Measurements from ENCODE around the gene CD247.
"Not testable (repeated sequence)": the region's sequence is repeated elsewhere in the genome, so short reads cannot be mapped to it uniquely, and the experiment has no call there.

CD247 gene

DNA sequence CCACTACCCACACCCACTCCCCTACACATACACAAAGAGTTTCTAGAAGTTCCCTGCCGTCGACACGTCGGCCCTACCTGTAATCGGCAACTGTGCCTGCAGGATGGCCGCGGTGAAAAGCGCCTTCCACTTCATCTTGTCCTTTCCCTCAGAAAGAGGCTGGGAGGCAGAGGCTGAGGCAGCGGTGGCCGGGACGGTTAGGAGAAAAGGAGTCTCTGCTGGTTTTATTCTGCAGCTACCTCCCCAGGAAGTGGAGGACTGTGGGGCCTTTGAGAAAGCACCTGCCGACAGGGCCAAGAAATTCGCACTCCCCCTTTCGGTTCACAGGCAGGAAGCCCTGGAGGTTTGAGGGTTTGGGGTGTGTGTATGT, at the start of gene CD247:
Gene CD247, minus strand, starts transcription at position 199 of the 370 bp plus-strand sequence. Its CDS starts 64 bp downstream, at position 135.
- DNase-seq (ENCODE audit: low spot score): no peak

- DNase-seq (ENCODE audit: low spot score): no peak
These were observed 49.3 kb upstream of the CD247 start for GRCh38 chr1:167567663-167568062.

DNA sequence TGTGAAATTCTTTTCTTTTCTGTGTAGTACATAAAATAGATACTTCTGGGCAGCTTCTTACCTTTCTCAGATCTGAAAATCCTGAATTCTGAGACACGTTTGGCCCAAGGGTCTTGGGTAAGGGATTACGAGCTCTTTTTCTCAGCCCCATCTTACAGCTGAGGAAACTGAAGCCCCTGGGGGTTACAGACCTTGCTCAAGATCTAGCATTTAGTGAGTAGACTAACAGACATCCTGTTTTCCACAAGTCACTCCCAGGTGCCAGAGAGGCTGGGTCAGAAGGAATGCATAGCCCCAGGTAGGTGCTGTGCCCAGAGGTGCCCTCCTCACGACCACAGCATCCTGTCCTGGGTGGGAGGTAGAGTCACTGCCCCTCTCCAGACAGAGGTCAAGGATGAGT, 48.4 kb upstream of the CD247 start:
- DNase-seq (ENCODE audit: low spot score): no peak

DNA sequence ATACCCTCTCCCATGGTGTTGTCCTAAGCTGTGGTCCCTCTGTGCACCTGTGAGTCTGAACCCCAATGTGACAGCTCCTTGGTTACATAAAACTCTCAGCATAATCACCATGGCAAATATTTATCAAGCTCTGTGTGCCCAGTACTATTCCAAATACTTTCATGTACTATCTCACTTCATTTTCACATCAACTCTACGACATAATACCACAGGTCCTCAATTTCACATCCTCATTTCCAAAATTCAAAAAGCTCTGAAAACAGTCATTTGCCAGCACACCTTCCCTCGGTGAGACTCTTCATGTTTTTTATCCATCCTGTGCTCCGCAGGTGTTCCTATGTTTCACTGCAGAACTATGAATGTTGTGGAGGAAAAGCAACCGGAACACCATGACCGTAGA, 47.6 kb upstream of the CD247 start:
- DNase-seq (ENCODE audit: low spot score): no peak

DNA sequence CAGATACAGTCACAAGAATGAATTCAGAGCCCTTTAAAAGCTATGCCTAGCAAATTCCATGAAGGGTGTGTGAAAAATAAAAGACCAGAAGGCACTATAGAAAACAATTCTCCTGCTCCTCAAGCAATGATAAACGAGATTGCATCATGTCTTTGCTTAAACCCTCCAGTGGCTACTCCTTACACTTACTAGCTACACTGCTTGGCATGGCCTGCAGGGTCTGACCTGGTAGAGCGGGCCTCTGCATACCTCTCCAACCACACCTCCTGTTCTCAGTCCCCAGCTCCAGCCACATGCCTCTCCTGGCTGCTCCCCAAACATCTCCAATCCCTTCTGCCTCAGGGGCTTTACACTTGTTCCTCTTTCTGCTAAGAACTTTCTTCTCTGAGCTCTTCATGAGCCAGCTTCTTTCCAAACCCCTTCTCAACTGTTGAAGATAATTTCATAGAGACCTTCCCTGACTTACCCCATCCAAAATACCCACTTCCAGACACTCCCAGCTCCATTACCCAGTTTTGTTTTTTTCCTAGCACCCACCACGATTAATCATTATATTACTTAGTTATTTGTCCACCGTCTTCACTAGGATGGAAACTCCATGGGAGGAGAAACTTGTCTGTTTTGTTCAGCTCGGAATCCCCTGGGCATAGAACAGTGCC, 46.4 kb upstream of the CD247 start:
- DNase-seq (ENCODE audit: low spot score): no peak

- no peak for DNase-seq (ENCODE audit: low spot score)
These were observed 45.4 kb upstream of the CD247 start for GRCh38 chr1:167563579-167564246.

- no peak for DNase-seq (ENCODE audit: low spot score)
These were observed 44.4 kb upstream of the CD247 start for GRCh38 chr1:167562702-167563101.

GRCh38 chr1:167561753-167562152, 43.4 kb upstream of the CD247 start:
- DNase-seq (ENCODE audit: low spot score): no peak

DNA sequence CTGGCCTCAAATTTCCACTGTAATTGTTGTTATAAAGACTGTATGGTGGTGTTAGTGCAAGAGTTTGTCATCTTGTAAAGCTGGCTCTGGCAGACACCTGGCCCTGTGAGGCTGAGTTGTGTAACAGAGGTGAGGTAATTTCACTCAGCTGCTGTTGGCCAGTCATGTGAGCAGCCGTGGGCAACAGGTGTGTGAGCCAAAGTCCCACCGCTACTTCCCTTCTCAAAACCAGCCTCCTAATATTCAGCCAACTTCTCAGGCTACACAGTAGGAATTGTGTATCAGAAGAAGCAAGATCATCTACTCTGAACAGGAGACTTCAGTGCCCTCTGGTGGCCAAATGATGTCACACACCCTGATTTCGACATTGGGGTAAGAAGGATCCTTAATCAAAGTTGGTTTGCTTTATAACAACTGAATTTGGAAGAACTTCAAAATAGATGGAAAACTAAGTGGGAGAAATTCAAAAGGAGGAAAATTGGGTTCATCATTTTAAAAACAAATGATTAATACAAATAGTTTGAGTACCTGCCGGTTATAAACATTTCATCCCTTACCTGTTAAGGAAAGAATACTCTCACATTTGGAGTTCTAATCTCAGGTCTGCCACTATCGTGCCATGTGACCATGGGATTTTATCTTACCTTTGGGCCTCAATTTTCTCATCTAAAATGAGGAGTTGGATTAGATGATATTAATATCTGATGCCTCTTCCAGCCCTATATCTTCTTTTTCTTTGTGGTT, 37.8 kb upstream of the CD247 start:
- peak; percentile 58 for DNase-seq (ENCODE audit: low spot score)

DNA sequence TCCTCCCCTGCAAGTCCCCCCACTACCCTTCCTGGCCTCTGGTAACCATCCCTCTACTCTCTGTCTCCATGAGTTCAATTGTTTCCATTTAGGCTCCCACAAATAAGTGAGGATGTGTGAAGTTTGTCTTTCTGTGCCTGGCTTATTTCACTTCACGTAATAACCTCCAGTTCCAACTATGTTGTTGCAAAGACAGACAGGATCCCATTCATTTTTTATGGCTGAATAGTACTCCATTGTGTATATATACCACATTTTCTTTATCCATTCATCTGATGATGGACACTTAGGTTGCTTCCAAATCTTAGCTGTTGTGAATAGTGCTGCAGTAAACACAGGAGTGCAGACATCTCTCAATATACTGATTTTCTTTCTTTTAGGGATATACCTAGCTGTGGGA, 36.7 kb upstream of the CD247 start:
- not testable (repeated sequence) for DNase-seq (ENCODE audit: low spot score)

DNA sequence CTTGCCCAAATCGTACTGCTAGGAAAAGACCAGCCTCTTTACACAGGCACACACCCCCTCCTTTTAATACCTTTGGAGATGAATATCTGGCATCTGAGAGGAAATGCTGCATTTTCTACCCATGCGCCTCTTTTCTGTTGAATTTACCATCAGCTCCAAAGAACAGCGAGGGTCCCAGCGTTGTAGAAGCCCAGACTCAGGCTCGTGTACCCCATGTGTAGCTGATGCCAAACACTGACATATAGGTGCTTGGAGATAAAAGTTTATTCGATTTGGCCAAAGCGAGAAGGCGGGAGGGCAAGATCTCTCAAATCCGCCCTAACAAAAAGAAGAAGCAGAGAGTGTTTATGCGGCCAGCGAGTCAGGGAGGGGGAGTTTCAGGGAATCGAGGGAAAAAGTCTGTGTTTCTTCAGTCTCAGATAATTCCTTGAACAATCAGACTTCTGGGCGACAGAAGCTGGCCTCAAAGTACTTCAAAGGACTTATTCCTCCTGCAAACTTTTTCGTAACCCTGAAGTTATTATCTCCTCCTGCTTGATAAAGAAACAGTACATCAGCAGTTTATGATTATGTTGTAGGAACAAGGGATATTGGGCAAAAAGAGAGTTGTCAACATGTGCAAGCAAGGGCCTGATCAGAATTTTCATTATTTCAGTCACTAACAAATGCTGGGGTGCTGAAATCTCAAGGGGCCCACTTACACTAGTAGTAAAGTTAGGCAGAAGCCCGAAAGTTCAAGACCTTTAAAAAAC, 35.9 kb upstream of the CD247 start:
- no peak for DNase-seq (ENCODE audit: low spot score)

GRCh38 chr1:167553136-167554027, 35.1 kb upstream of the CD247 start, which contains the start of gene CREG1:
Gene CREG1, minus strand, starts transcription at chr1:167553762.
- DNase-seq (ENCODE audit: low spot score): peak; percentile 92

DNA sequence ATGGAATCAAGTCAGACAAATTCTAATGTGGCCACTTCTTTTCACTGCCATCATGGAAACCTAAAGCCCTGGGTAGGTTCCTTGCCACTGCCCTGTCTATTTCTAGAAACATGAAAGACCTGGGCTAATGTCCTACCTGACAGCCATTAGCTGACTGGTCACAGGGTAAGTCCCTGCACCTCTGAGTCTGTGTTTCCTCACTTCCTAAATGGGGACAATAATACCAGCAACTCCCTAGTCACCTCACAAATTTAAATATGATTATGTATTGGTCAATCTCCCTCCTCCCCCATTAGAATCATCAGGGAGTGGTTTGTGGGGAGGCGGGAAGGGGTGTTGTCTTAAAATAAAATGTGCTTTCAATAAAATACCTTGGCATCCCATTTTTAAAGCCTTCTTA, 33.0 kb upstream of the CD247 start:
- DNase-seq (ENCODE audit: low spot score): no peak

- DNase-seq (ENCODE audit: low spot score): no peak
These were observed 30.0 kb upstream of the CD247 start for GRCh38 chr1:167548059-167548932.

GRCh38 chr1:167546935-167547334, 28.6 kb upstream of the CD247 start:
- DNase-seq (ENCODE audit: low spot score): no peak

GRCh38 chr1:167545349-167545748, 27.0 kb upstream of the CD247 start:
- no peak for DNase-seq (ENCODE audit: low spot score)

DNA sequence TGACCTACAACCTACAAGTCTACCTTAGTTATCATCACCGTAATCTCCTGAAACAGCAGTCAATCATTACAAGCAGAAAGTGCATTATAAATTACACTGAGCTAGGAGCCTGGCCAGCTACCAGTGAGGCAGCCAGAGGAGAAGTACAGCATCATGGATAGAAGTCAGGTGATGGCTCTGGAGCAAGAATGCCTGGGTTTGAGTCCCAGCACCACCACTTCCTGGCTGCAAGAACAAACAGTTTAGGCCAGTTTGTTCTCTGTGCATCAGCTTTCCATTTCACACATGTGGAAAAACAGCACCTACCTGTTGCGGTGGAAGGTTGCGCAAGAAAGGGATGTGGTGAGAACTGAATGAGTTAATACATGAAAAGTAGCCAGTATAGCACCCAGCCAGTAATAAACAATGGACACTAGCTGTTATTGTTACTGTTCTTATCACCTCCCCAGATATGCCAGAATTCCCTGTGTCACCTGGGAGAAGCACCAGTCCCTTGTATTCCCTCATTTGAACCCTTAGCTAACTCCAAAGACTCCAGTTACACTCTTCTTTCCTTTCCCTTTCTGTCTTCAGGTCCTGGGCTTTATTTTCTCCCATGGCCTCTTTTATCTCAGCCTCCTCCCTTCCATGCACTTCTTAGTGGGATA, 26.2 kb upstream of the CD247 start:
- DNase-seq (ENCODE audit: low spot score): no peak

DNA sequence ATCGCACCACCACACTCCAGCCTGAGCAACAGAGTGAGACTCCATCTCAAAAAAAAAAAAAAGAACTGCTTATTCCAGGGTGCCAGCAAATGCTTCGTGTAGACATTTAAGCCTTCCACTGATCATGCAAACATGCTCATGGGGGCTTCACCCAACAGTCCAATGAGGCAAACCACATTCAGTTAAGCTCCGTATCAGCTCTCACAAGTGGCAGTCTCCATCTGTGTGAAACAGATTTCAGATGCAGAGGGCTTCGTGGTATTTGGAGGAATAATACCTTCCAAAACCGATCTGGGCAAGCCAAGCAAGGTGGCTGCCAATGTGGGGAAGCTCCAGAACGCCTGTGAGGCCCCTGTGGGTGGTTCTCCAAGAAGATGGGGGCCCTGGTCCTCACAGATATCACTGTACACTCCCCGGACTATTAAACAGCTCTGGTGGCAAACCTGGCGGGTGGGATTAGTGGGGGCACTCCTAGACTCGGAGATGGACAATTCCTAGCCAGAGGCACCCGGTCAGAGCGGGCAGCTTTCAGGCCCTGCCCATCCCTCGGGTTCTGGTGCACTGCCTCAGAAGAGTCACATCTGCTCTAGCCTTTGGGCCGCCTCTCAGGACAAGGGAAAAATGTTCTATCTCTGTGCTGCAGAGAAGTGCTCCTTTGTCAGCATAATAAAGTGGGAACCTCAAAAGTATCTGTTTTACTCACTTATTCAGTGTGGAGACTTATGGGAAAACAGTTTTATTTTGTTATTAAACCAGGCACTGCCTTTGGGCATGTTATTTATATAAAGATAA, 25.1 kb upstream of the CD247 start:
- DNase-seq (ENCODE audit: low spot score): no peak

Measured in HuH-7 (cell line).